Progenitor cell of endocrine pancreas (in vitro differentiated cells): ENCODE data around the gene FAM13B. TPM values are rescaled to one million over a fixed set of nuclear protein-coding genes. Genes with fewer than 3 reads are reported as not detected.

Experiments
- DNase-seq: peaks from one replicate; pipeline ENCODE4 v3.0.0; 2021; ENCODE audit warnings: low spot score; ENCODE audit not compliant: unreplicated experiment
- H3K27ac Mint-ChIP-seq: 2 replicates; pipeline ENCODE4 v1.8.0; 2021; ENCODE audit warnings: mild to moderate bottlenecking, moderate library complexity, mixed read lengths
- H3K27me3 Mint-ChIP-seq: 2 replicates; pipeline ENCODE4 v1.8.0; 2021; ENCODE audit warnings: mixed read lengths
- H3K36me3 Mint-ChIP-seq: 2 replicates; pipeline ENCODE4 v1.8.0; 2022; ENCODE audit warnings: mixed read lengths; ENCODE audit not compliant: insufficient read depth
- H3K4me1 Mint-ChIP-seq: 2 replicates; pipeline ENCODE4 v1.8.0; 2021; ENCODE audit warnings: low read depth, mixed read lengths
- H3K4me3 Mint-ChIP-seq: 2 replicates; pipeline ENCODE4 v1.8.0; 2021; ENCODE audit warnings: low read depth, mild to moderate bottlenecking, moderate library complexity, mixed read lengths
- H3K9me3 Mint-ChIP-seq: 2 replicates; pipeline ENCODE4 v1.8.0; 2021; ENCODE audit warnings: low read depth, mixed read lengths
- total RNA-seq: library from RNA; stranded (reverse); gene quantifications from 2 replicates; pipeline ENCODE4 v1.2.1, GENCODE V29; 2021
- TF ChIP-seq, protein P1 (sequence below): fragments of 200-600 bp; sonication (generic); IDR thresholded peaks from one replicate; pipeline ENCODE4 v1.5.0; 2021; ENCODE audit warnings: antibody characterized with exemption, mild to moderate bottlenecking; ENCODE audit not compliant: unreplicated experiment

FAM13B gene
- total RNA-seq, 1 donor from 2014 or later: 62.1 TPM

DNA sequence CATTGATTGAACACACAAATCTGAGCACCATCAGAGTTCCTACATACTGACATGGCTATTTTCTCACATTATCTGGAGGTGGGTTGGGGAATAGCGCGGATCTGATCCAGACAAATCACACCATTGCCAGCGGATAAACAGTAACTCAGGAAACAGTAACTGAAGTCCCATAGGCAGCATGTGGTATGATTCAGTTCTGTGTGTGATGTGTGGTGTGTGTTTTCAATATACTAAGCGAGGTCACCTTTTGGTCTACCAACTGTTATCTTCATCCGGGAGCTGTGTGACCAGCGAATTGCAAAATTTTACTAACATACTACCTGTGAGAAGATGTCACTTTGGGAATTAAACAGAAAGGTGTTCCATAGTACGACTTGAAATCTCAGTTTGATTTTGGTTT is 93.5 kb downstream of the FAM13B start:
- Mint-ChIP-seq H3K4me1 (no peaks in the 10 kb centered on the region), H3K9me3 (no peaks in the 10 kb centered on the region), H3K4me3 (no peak overlapping the region), H3K27ac (no peak overlapping the region), H3K36me3 (peaks cover 45% of the 10 kb centered on the region), H3K27me3 (no peaks in the 10 kb centered on the region)
- DNase-seq: no peak
- TF ChIP-seq, protein P1, sequence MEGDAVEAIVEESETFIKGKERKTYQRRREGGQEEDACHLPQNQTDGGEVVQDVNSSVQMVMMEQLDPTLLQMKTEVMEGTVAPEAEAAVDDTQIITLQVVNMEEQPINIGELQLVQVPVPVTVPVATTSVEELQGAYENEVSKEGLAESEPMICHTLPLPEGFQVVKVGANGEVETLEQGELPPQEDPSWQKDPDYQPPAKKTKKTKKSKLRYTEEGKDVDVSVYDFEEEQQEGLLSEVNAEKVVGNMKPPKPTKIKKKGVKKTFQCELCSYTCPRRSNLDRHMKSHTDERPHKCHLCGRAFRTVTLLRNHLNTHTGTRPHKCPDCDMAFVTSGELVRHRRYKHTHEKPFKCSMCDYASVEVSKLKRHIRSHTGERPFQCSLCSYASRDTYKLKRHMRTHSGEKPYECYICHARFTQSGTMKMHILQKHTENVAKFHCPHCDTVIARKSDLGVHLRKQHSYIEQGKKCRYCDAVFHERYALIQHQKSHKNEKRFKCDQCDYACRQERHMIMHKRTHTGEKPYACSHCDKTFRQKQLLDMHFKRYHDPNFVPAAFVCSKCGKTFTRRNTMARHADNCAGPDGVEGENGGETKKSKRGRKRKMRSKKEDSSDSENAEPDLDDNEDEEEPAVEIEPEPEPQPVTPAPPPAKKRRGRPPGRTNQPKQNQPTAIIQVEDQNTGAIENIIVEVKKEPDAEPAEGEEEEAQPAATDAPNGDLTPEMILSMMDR: no peak

- Mint-ChIP-seq H3K36me3 (peaks cover 39% of the 10 kb centered on the region), H3K27ac (no peak overlapping the region), H3K9me3 (no peaks in the 10 kb centered on the region), H3K27me3 (no peaks in the 10 kb centered on the region), H3K4me3 (no peak overlapping the region), H3K4me1 (no peaks in the 10 kb centered on the region)
- TF ChIP-seq, protein P1: no peak
- no peak for DNase-seq
Observed at GRCh38 chr5:137938751-137939143, 94.1 kb downstream of the FAM13B start.

GRCh38 chr5:137937994-137938750 is 94.7 kb downstream of the FAM13B start:
- Mint-ChIP-seq H3K36me3 (peaks cover 39% of the 10 kb centered on the region), H3K9me3 (no peaks in the 10 kb centered on the region), H3K27me3 (no peaks in the 10 kb centered on the region), H3K4me1 (no peaks in the 10 kb centered on the region), H3K27ac (no peak overlapping the region), H3K4me3 (no peak overlapping the region)
- DNase-seq: no peak
- TF ChIP-seq, protein P1: no peak

- H3K27me3 Mint-ChIP-seq: no peaks in the 10 kb centered on the region
- H3K36me3 Mint-ChIP-seq: peaks cover 22% of the 10 kb centered on the region
- TF ChIP-seq, protein P1: no peak
- no peak overlapping the region for H3K27ac Mint-ChIP-seq
- H3K4me1 Mint-ChIP-seq: no peaks in the 10 kb centered on the region
- H3K4me3 Mint-ChIP-seq: no peak overlapping the region
- no peak for DNase-seq
- H3K9me3 Mint-ChIP-seq: no peaks in the 10 kb centered on the region
Observed at GRCh38 chr5:137935694-137936093, 97.2 kb downstream of the FAM13B start.

GRCh38 chr5:137935190-137935589 is 97.7 kb downstream of the FAM13B start:
- no peak overlapping the region for H3K4me3 Mint-ChIP-seq
- no peaks in the 10 kb centered on the region for H3K4me1 Mint-ChIP-seq
- no peaks in the 10 kb centered on the region for H3K27me3 Mint-ChIP-seq
- H3K9me3 Mint-ChIP-seq: no peaks in the 10 kb centered on the region
- no peak for DNase-seq
- H3K36me3 Mint-ChIP-seq: peaks cover 19% of the 10 kb centered on the region
- TF ChIP-seq, protein P1: no peak
- no peak overlapping the region for H3K27ac Mint-ChIP-seq
